IMR-90 (cell line): ENCODE data around the gene ABCD1.

Experiments used
- BHLHE40 ChIP-seq: fragments of 150-350 bp; IDR thresholded peaks from 2 replicates; pipeline ENCODE4 v1.6.1; 2016; ENCODE audit warnings: mild to moderate bottlenecking, low read depth, low read length
- CTCF ChIP-seq: conservative IDR thresholded peaks from 2 replicates; pipeline ENCODE4 v1.5.1; 2012; ENCODE audit warnings: mild to moderate bottlenecking, low read depth, low read length, improper control_type of control experiment
- ELK1 ChIP-seq: fragments of 150-350 bp; IDR thresholded peaks from 2 replicates; pipeline ENCODE4 v1.6.1; 2016; ENCODE audit warnings: low read depth, mild to moderate bottlenecking, low read length, moderate library complexity, borderline replicate concordance
- MAZ ChIP-seq: IDR thresholded peaks from 2 replicates; pipeline ENCODE4 v1.6.1; 2012; ENCODE audit warnings: low read depth, mild to moderate bottlenecking, low read length, improper control_type of control experiment, moderate library complexity, borderline replicate concordance
- MXI1 ChIP-seq: IDR thresholded peaks from 2 replicates; pipeline ENCODE4 v1.6.1; 2012; ENCODE audit warnings: low read depth, mild to moderate bottlenecking, low read length, moderate library complexity, borderline replicate concordance
- POLR2A ChIP-seq: IDR thresholded peaks from 2 replicates; pipeline ENCODE4 v1.6.1; 2012; ENCODE audit warnings: mild to moderate bottlenecking, low read depth, low read length
- USF2 ChIP-seq: fragments of 150-350 bp; IDR thresholded peaks from 2 replicates; pipeline ENCODE4 v1.6.1; 2017; ENCODE audit warnings: mild to moderate bottlenecking, antibody characterized with exemption, low read length, low read depth

- no peak for TF ChIP-seq MXI1
- no peak for TF ChIP-seq CTCF
- no peak for TF ChIP-seq POLR2A
- no peak for TF ChIP-seq MAZ
- TF ChIP-seq BHLHE40, result no peak
- TF ChIP-seq ELK1, result no peak
- no peak for TF ChIP-seq USF2
These were observed 38.6 kb upstream of the ABCD1 start for GRCh38 chrX:153685751-153686696.
